ENCODE data around the gene CLIP2. TPM values are rescaled to one million over a fixed set of nuclear protein-coding genes. Genes with fewer than 3 reads are reported as not detected.

Gene CLIP2
- polyA plus RNA-seq, 3 donors: 1.1 to 5.2 (median 1.3) TPM

DNA sequence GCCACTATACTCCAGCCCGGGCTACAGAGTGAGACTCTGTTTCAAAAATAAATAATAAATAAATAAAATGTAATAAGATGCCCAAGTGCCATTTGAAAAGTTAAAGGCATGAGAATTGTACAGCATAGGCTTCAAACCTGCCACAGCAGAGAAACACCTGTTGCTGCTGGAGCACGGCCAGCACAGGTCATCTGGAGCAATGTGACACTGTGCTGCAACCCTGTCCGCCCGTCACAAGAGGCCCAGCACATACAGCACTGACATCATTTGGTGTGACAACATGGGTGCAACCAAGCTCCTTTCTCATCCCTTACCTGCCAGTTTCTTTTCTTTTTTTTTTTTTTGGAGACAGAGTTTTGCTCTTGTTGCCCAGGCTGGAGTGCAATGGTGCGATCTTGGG is 36.3 kb upstream of the CLIP2 start:
- peaks cover 0 to 2% (median 0%) of the 10 kb centered on the region in 7 donors for H3K9me3 Mint-ChIP-seq
- Histone ChIP-seq H3K9me3 (replicated peaks in 1 of 2; ENCODE audit: control insufficient read depth in 1 of 2, insufficient read depth in 1 of 2, low read length in 2 of 2) (no peaks in the 10 kb centered on the region), H3K27me3 (ENCODE audit: control insufficient read depth in 2 of 2, insufficient read depth in 2 of 2, low read length in 2 of 2) (no peaks in the 10 kb centered on the region), H3K4me2 (replicated peaks; ENCODE audit: extremely low read depth, low read length, poor library complexity, severe bottlenecking) (peak overlapping the region; percentile 91), H4K20me1 (ENCODE audit: insufficient read depth, low read length) (peaks cover 4% of the 10 kb centered on the region), H3K79me2 (ENCODE audit: insufficient read depth, low read length) (peaks cover 53% of the 10 kb centered on the region), H3K27ac (ENCODE audit: low read depth in 1 of 2, low read length in 2 of 2) (no peak overlapping the region), H3K4me3 (replicated peaks in 1 of 3; ENCODE audit: low read depth in 2 of 3, low read length in 3 of 3) (peak overlapping the region in 1 of 3 experiments; percentile 97), H3K36me3 (replicated peaks in 1 of 2; ENCODE audit: control insufficient read depth in 1 of 2, insufficient read depth in 2 of 2, low read length in 2 of 2) (peaks cover 31 to 35% of the 10 kb centered on the region in 2 donors), H3K4me1 (ENCODE audit: control insufficient read depth in 1 of 2, insufficient read depth in 2 of 2, low read length in 2 of 2) (peaks cover 27 to 36% of the 10 kb centered on the region in 2 donors), H2AFZ (ENCODE audit: insufficient read depth, low read depth, low read length, poor library complexity, severe bottlenecking) (no peak overlapping the region), H3K9ac (ENCODE audit: insufficient read depth, low read length, poor library complexity, severe bottlenecking) (no peak overlapping the region)
- intact Hi-C loops (cut with micrococcal nuclease): loop anchor here in 1 of 2 donors (5.0 kb wide), 1 partner anchor 39 kb away; no protein-coding TSS in a partner anchor
- no peaks in the 10 kb centered on the region for H3K27me3 Mint-ChIP-seq (ENCODE audit: low read depth in 3 of 3)
- peaks cover 33 to 39% of the 10 kb centered on the region in 2 donors for H3K36me3 Mint-ChIP-seq
- no peak for DNase-seq
- peak overlapping the region in 3 of 7 donors; percentile 10 to 31 (median 25) for H3K27ac Mint-ChIP-seq
- 76% methylated on average over 3 of the region's 5 CpGs for WGBS (ENCODE audit: insufficient coverage)
- H3K4me1 Mint-ChIP-seq: peaks cover 31% of the 10 kb centered on the region
- TF ChIP-seq, protein P1, sequence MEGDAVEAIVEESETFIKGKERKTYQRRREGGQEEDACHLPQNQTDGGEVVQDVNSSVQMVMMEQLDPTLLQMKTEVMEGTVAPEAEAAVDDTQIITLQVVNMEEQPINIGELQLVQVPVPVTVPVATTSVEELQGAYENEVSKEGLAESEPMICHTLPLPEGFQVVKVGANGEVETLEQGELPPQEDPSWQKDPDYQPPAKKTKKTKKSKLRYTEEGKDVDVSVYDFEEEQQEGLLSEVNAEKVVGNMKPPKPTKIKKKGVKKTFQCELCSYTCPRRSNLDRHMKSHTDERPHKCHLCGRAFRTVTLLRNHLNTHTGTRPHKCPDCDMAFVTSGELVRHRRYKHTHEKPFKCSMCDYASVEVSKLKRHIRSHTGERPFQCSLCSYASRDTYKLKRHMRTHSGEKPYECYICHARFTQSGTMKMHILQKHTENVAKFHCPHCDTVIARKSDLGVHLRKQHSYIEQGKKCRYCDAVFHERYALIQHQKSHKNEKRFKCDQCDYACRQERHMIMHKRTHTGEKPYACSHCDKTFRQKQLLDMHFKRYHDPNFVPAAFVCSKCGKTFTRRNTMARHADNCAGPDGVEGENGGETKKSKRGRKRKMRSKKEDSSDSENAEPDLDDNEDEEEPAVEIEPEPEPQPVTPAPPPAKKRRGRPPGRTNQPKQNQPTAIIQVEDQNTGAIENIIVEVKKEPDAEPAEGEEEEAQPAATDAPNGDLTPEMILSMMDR (IDR thresholded peaks at IDR 0.05): no peak
- H3K4me3 Mint-ChIP-seq: no peak overlapping the region

DNA sequence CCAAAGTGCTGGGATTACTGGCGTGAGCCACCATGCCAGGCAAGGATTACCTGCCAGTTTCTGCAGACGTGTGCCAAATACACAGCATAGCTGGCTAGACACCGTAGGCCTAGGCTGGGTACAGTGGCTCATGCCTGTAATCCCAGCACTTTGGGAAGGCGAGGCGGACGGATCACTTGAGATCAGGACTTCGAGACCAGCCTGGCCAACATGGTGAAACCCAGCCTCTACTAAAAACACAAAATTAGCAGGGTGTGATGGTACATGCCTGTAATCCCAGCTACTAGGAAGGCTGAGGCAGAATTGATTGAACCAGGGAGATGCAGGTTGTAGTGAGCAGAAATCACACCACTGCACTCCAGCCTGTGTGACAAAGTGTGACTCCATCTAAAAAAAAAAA is 35.9 kb upstream of the CLIP2 start:
- WGBS (ENCODE audit: insufficient coverage): 81% methylated on average over 5 of the region's 7 CpGs
- Histone ChIP-seq H3K4me2 (replicated peaks; ENCODE audit: extremely low read depth, low read length, poor library complexity, severe bottlenecking) (peak overlapping the region; percentile 91), H2AFZ (ENCODE audit: insufficient read depth, low read depth, low read length, poor library complexity, severe bottlenecking) (no peak overlapping the region), H3K4me1 (ENCODE audit: control insufficient read depth in 1 of 2, insufficient read depth in 2 of 2, low read length in 2 of 2) (peaks cover 27 to 36% of the 10 kb centered on the region in 2 donors), H3K4me3 (replicated peaks in 1 of 3; ENCODE audit: low read depth in 2 of 3, low read length in 3 of 3) (peak overlapping the region in 2 of 3 experiments; percentile 95 to 97), H4K20me1 (ENCODE audit: insufficient read depth, low read length) (peaks cover 4% of the 10 kb centered on the region), H3K9me3 (replicated peaks in 1 of 2; ENCODE audit: control insufficient read depth in 1 of 2, insufficient read depth in 1 of 2, low read length in 2 of 2) (no peaks in the 10 kb centered on the region), H3K9ac (ENCODE audit: insufficient read depth, low read length, poor library complexity, severe bottlenecking) (peak overlapping the region; percentile 79), H3K27me3 (ENCODE audit: control insufficient read depth in 2 of 2, insufficient read depth in 2 of 2, low read length in 2 of 2) (no peaks in the 10 kb centered on the region), H3K27ac (ENCODE audit: low read depth in 1 of 2, low read length in 2 of 2) (peak overlapping the region in 1 of 2 donors; percentile 86), H3K79me2 (ENCODE audit: insufficient read depth, low read length) (peaks cover 53% of the 10 kb centered on the region), H3K36me3 (replicated peaks in 1 of 2; ENCODE audit: control insufficient read depth in 1 of 2, insufficient read depth in 2 of 2, low read length in 2 of 2) (peaks cover 27 to 31% of the 10 kb centered on the region in 2 donors)
- Mint-ChIP-seq H3K4me1 (peaks cover 31% of the 10 kb centered on the region), H3K36me3 (peaks cover 29 to 34% of the 10 kb centered on the region in 2 donors), H3K27me3 (ENCODE audit: low read depth in 3 of 3) (no peaks in the 10 kb centered on the region), H3K27ac (peak overlapping the region in 6 of 7 donors; percentile 37 to 97 (median 80)), H3K9me3 (peaks cover 0 to 2% (median 0%) of the 10 kb centered on the region in 7 donors), H3K4me3 (peak overlapping the region; percentile 92 to 96)
- TF ChIP-seq, protein P1 (IDR thresholded peaks at IDR 0.05): no peak
- no peak for DNase-seq
- intact Hi-C loops (cut with micrococcal nuclease): loop anchor here in 1 of 2 donors (5.0 kb wide), 1 partner anchor 39 kb away; no protein-coding TSS in a partner anchor

Data from CD14-positive monocyte (primary cell).